GM18951 (cell line): ENCODE results near the gene RASSF4.

ENCODE experiments used
- POLR2A ChIP-seq: IDR thresholded peaks from 4 replicates; pipeline ENCODE4 v1.6.1; 2011; ENCODE audit warnings: mild to moderate bottlenecking; ENCODE audit not compliant: insufficient read length, insufficient read depth; ENCODE audit errors: extremely low read depth
- in situ Hi-C: fragments of 300-500 bp; cut with MboI; formaldehyde crosslinking; loops from one replicate; pipeline ENCODE4 v1.12.0; 2022; ENCODE audit warnings: low sequenced_read_pairs, mixed read lengths, inconsistent platforms; ENCODE audit not compliant: unreplicated experiment

RASSF4 gene

DNA sequence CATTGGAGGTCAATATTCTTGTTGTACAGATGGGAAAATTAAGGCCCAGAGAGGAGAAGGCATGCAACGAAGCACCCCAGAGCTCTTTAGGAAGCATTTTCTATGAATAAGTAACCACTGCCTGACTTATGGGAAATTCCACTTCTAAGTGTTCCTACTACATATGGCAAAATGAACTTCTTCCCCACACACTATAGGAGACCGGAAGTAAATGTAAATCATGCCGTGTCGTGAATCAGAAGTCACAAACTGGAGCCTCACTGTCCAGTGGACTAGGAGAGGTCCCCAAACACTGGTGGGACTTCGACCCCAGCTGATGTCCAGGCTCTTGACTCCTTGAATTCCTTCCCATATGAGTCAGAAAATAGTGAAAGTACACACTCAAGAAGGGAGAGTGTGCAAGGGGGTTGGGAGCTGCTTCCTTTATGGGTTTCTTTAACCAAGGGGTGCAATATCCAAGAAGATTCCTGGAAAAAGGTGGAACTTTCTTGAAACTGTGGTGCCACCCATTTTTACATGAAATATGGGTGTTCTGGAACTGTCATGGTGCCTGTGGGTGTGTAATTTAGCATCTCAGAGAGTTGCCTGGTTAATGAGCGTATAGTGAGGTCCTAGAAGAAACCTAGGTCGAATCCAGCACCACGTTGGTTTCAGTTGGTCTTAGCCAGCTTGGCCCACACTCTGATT lies 6.7 kb downstream of the RASSF4 start:
- TF ChIP-seq POLR2A, result no peak
- in situ Hi-C loops, result no loop called here

DNA sequence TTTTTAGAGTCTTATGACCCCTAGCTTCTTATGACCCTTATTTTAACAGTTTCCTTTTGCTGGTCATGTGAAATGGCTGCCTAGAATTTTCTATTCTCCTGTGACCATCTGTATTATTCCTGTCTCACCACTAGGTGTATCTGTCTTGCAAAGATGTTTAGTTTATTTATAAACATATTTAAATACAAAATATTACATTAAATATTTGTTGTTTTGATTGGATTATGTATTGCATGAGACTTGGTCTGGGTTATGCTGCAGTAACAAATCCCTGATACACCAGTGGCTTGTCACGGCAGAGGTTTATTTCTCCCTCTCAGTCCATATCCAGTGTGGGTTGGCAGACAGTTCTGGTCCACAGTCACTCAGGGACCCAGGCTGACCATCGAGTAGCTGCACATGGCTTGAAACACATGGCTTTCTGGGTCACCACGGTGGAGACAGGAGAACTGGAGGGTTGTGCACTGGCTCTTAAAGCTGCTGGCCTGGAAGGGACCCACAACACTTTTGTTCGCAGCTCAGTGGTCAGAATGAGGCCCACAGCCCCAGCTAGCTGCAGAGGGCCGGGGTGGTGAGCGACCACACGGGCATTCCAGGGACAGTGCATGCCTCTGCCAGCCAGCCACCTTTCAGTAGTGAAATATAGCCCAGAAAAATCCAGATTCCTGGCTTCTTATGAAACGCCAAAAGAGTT lies 7.4 kb downstream of the RASSF4 start:
- in situ Hi-C loops, result no loop called here
- TF ChIP-seq POLR2A, result no peak

DNA sequence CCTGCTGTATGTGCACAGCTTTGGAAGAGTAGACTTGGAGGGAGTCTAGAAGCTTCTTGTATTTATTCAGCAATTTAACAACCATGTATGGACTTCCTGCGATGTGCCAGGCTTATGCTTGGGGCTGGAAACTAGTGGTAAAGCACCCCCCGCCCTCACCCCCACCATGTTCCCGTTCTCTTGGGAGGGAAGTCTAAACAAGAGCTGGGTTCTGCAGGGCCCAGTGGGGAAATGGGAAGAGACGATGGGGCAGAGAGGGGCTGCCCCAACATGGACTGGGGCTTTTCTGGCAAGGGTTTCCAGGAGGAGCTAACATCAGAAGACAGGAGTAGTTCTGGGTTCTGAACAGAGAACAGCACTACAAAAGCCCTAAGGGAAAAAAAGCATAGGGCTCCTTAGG lies 8.0 kb downstream of the RASSF4 start:
- no peak for TF ChIP-seq POLR2A
- in situ Hi-C loops, result no loop called here

DNA sequence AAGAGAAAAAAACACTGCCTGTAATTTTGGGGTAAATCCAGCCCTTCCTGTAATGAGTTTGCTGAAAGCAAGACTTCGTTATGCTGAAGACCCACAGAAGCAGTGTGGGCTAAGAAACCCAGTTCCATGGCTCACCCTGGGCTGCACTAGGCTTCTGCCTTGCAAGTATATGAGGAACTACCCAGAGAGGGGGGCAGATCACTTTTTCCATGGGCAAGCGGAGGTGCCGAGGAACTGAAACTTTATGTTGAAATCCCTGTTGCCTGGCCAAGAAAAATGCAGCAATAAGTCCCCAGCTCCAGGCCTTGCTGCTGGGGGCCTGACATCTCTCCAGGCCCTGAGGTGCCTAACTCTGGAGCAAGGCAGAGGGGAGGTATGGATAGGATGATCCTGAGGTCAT lies 8.5 kb downstream of the RASSF4 start:
- TF ChIP-seq POLR2A, result no peak
- in situ Hi-C loops, result no loop called here

DNA sequence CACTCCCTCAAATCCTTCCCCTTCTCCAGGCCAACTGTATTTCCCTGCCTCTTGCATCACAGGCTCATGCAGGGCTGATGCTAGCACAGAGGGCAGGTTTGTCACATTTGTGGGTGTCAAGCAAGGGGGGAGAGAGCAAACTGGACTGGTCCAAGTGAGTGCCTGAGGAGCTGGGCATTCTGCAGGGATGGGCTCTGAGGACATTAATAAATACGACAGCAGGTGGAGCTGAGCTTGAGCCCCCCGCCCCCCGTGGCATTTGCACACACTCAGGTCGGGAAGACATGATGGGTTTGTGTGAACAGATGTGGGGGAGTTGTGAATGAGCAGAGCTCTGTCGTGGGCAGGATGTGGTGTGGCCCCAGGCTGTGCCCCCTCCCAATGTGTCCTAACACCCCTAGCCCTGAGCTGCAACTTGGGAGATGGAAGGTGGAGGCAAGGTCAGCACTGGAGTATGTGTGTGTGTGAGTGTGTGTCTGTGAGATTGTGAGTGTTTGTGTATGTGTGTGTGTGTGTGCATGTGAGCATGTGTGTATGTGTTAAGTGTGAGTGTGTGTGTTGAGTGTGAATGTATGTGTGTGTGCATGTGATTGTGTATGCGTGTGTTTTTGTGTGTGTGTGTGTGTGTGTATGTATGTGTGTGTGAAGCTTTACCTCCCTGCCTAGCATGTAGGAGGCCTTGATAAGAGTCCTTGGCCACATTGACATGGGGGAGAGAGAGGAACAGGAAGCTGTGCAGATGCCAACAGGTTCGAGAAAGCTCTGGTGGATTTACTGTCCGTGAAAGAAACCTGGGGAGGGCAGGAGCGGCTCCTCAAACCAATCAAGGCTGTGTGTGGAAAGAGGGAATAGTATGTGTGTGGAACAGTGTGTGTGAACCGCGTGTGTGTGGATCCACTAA lies 9.1 kb downstream of the RASSF4 start:
- in situ Hi-C loops, result no loop called here
- no peak for TF ChIP-seq POLR2A

DNA sequence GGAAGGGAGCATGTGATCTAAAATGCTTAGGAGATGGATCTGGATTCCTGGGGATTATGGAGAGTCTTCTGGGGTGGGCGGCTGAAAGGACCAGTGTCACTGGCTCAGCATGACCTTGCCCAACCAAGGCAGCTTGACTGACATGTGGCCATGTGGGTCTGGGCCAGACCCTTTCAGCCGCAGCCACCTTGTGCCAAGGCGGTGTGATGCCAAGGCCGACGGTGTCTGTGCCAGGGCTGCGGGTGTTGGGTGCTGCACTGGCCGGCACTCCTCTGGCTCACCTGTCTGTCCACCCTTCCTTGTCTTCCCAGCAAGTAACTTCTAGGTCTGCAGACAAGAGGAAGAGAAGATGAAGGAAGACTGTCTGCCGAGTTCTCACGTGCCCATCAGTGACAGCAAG lies 10.3 kb downstream of the RASSF4 start:
- in situ Hi-C loops, result no loop called here
- TF ChIP-seq POLR2A, result no peak

DNA sequence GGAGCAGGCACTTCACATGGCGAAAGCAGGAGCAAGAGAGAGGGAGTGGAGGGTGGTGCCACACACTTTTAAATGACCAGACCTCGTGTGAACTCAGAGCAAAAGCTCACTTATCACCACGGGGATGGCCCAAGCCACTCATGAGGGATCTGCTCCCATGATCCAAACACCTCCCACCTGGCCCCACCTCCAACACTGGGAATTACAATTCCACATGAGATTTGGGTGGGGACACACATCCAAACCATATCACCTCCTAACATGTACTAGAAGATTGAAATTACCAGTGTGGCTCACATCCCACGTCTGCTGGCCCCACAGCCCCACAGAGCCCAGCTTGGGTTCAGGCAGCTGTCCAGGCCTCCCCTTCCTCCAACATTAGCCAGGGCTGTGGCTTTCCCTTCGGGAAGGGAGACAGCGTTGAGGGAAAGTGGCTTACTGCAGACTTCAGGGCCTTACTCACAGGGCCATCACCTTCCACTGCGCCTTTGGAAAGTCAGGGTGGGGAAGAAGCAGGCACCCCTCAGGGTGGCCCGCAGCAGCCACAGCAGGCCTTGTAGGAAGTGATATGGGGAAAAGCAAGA lies 11.3 kb downstream of the RASSF4 start:
- in situ Hi-C loops, result no loop called here
- no peak for TF ChIP-seq POLR2A

DNA sequence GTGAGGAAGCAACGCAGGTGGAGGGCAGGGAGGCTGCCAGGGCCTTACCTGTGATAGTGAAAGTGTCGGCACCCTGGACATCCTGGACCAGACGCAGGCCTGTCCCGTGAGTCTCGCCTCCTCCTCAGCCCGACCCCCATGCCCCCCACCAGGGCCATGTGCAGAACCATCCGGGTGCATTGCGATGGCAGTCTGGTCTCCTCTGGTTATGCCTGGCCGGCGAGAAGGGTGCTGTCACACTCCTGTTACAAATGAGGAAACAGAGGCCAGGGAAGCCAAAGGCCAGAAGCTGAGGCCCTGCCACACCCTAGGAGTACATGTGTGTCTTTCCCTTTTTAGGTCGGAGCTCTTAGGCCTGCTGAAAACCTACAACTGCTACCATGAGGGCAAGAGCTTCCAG lies 11.8 kb downstream of the RASSF4 start:
- in situ Hi-C loops, result no loop called here
- no peak for TF ChIP-seq POLR2A

DNA sequence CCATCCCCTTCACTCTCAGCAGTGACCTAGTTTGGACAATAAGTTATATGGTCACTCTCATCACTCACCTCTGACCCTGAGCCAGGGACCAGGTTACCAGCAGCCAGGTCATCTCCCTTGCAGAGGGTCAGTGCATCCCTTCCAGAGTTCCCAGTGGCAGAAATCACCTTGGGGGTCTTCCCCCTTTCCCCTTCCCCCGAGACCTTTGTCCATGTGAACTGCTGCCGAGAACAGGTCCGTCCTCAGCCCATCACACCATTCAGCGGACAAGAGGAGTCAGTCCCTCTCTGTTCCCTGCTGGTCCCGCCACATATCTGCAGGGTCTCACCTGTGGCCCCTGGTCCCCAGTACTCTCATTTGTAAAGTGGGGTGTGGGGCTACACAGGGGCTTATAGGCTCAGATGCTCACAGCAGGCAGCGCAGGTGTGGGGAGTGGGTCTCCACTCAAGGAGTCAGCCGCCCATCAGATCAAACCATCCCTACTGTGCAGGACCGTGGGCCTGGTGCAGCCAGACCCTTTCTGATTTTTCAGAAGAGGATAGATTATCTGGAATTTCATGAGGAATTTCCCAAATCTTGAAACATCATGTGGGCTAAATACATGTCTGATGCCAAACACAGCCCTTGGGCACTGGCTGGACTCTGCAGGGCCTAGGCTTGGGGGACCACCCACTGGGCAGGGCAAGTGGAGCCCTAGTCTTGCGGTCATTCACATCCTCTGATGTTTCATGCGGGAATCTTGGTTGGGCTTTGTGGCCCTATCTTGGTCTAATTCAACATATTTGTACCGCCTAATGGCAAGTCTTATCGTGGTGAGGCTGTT lies 12.5 kb downstream of the RASSF4 start:
- TF ChIP-seq POLR2A, result no peak
- in situ Hi-C loops, result no loop called here

DNA sequence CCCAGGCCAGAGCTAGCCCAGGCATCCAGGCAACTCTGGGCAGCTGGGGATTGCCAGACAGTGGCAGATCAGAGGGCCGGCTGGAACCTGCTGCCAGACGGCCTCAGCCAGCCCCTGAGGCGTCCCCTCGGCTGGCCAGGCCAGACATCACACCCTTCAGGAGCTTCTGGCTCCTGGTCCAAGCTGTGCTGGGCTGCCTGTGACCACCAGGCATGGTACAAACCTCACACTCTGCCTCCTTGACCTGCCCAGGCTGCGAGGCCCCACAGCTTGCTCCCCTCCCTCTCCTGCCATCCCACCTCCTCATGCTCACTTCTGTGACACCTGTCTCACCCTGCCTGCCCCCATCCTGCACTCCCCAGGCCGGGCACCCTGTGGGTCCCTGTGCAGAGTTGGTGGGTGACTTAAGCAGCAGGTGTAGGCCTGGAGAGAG lies 13.3 kb downstream of the RASSF4 start:
- in situ Hi-C loops, result no loop called here
- TF ChIP-seq POLR2A, result no peak

DNA sequence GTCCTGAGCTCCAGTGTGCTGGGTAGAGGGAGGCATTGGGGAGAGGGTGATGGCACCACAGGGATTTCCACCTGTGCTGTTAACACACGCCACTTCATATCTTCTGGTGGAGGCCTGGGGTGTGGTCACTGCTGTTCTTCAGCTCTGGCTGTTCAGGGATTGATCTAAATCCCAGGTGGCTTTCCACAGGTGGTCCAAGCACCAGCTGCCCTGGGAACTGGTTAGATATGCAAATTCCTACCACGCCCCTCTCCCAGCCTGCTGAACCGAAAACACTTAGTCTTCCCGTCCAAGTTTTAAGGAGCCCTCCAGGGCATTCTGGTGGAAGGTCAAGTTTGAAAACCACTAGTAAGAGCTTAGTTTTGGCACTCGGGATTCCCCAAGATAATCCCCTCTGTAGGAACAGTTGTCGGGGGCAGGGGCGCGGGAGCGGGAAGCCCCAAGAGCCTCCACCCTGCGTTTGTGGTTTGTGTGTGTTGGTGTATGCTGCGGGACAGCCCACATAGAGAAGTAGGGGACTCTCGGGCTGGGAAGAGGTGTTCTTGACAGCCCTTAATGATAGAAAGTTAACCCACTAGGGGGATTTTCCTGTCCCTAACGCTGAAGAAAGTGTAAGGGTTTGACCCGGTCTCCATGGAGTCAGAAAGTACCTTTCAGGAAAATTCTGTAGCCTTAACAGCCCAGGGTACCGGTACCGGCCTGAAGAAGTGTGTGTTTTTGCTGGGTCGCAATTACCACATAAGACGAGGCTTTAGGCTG lies 13.9 kb downstream of the RASSF4 start:
- no peak for TF ChIP-seq POLR2A
- in situ Hi-C loops, result no loop called here
